ENCODE measurements around the gene PIEZO1.
"Not testable (repeated sequence)": the region's sequence is repeated elsewhere in the genome, so short reads cannot be mapped to it uniquely, and the experiment has no call there.

The PIEZO1 gene

GRCh38 chr16:88784074-88784855, 755 bp downstream of the PIEZO1 start:
- in situ Hi-C loops (cut with MboI; ENCODE audit: low sequenced_read_pairs): no loop called here

GRCh38 chr16:88783391-88784073, 1.5 kb downstream of the PIEZO1 start:
- in situ Hi-C loops (cut with MboI; ENCODE audit: low sequenced_read_pairs): no loop called here

- in situ Hi-C loops (cut with MboI; ENCODE audit: low sequenced_read_pairs): no loop called here
Observed at GRCh38 chr16:88782454-88783390, 2.3 kb downstream of the PIEZO1 start.

GRCh38 chr16:88781140-88782077, 3.6 kb downstream of the PIEZO1 start:
- in situ Hi-C loops (cut with MboI; ENCODE audit: low sequenced_read_pairs): no loop called here

- in situ Hi-C loops (cut with MboI; ENCODE audit: low sequenced_read_pairs): no loop called here
Observed at GRCh38 chr16:88780142-88781062, 4.6 kb downstream of the PIEZO1 start.

GRCh38 chr16:88779406-88780141, 5.4 kb downstream of the PIEZO1 start:
- in situ Hi-C loops (cut with MboI; ENCODE audit: low sequenced_read_pairs): no loop called here

GRCh38 chr16:88778541-88779065, 6.4 kb downstream of the PIEZO1 start:
- in situ Hi-C loops (cut with MboI; ENCODE audit: low sequenced_read_pairs): no loop called here

GRCh38 chr16:88778271-88778525, 6.8 kb downstream of the PIEZO1 start:
- in situ Hi-C loops (cut with MboI; ENCODE audit: low sequenced_read_pairs): no loop called here

- in situ Hi-C loops (cut with MboI; ENCODE audit: low sequenced_read_pairs): no loop called here
Observed at GRCh38 chr16:88777471-88778270, 7.3 kb downstream of the PIEZO1 start.

GRCh38 chr16:88775825-88776224, 9.2 kb downstream of the PIEZO1 start:
- in situ Hi-C loops (cut with MboI; ENCODE audit: low sequenced_read_pairs): no loop called here

- in situ Hi-C loops (cut with MboI; ENCODE audit: low sequenced_read_pairs): no loop called here
Observed at GRCh38 chr16:88774544-88775393, 10.3 kb downstream of the PIEZO1 start.

- in situ Hi-C loops (cut with MboI; ENCODE audit: low sequenced_read_pairs): no loop called here
Observed at GRCh38 chr16:88773812-88774291, 11.2 kb downstream of the PIEZO1 start.

- in situ Hi-C loops (cut with MboI; ENCODE audit: low sequenced_read_pairs): no loop called here
Observed at GRCh38 chr16:88772871-88773811, 11.9 kb downstream of the PIEZO1 start.

GRCh38 chr16:88771781-88772180, 13.2 kb downstream of the PIEZO1 start:
- in situ Hi-C loops (cut with MboI; ENCODE audit: low sequenced_read_pairs): not testable (repeated sequence)

GRCh38 chr16:88771294-88771772, 13.7 kb downstream of the PIEZO1 start:
- in situ Hi-C loops (cut with MboI; ENCODE audit: low sequenced_read_pairs): no loop called here

Data from HL-60/S4 treated with retinoic acid at 250 ng/mL for 4 days and 3 days (cell line).